ENCODE results near the gene DNAJC3.
A peak's percentile ranks its signal among the peaks of the same experiment; 100 is the strongest.
"Not testable (repeated sequence)": the region's sequence is repeated elsewhere in the genome, so short reads cannot be mapped to it uniquely, and the experiment has no call there.

Gene DNAJC3

GRCh38 chr13:95745752-95746151, 68.8 kb downstream of the DNAJC3 start:
- no peak overlapping the region for H3K4me3 ChIP-seq (ENCODE audit: control insufficient read depth, low read depth, low read length)
- peak; percentile 17 for TF ChIP-seq CTCF (conservative IDR thresholded peaks at IDR 0.05; ENCODE audit: control insufficient read depth, insufficient read depth, low read depth, low read length)
- peak; percentile 1 for DNase-seq (ENCODE audit: low read depth)

- no peak overlapping the region for H3K4me3 ChIP-seq (ENCODE audit: control insufficient read depth, low read depth, low read length)
- no peak for DNase-seq (ENCODE audit: low read depth)
- TF ChIP-seq CTCF (conservative IDR thresholded peaks at IDR 0.05; ENCODE audit: control insufficient read depth, insufficient read depth, low read depth, low read length), result no peak
Measured at GRCh38 chr13:95749545-95749944, 72.6 kb downstream of the DNAJC3 start.

- no peak for TF ChIP-seq CTCF (conservative IDR thresholded peaks at IDR 0.05; ENCODE audit: control insufficient read depth, insufficient read depth, low read depth, low read length)
- DNase-seq (ENCODE audit: low read depth), result no peak
- no peak overlapping the region for H3K4me3 ChIP-seq (ENCODE audit: control insufficient read depth, low read depth, low read length)
Measured at GRCh38 chr13:95752677-95753076, 75.7 kb downstream of the DNAJC3 start.

GRCh38 chr13:95754069-95754468, 77.1 kb downstream of the DNAJC3 start:
- no peak overlapping the region for H3K4me3 ChIP-seq (ENCODE audit: control insufficient read depth, low read depth, low read length)
- peak; percentile 49 for DNase-seq (ENCODE audit: low read depth)
- TF ChIP-seq CTCF (conservative IDR thresholded peaks at IDR 0.05; ENCODE audit: control insufficient read depth, insufficient read depth, low read depth, low read length), result no peak

GRCh38 chr13:95756072-95756471, 79.1 kb downstream of the DNAJC3 start:
- H3K4me3 ChIP-seq (ENCODE audit: control insufficient read depth, low read depth, low read length), result no peak overlapping the region
- DNase-seq (ENCODE audit: low read depth), result peak; percentile 18
- TF ChIP-seq CTCF (conservative IDR thresholded peaks at IDR 0.05; ENCODE audit: control insufficient read depth, insufficient read depth, low read depth, low read length), result no peak

GRCh38 chr13:95762626-95763025, 85.7 kb downstream of the DNAJC3 start:
- DNase-seq (ENCODE audit: low read depth); H3K4me3 ChIP-seq (ENCODE audit: control insufficient read depth, low read depth, low read length): not testable (repeated sequence)

GRCh38 chr13:95763601-95764000, 86.7 kb downstream of the DNAJC3 start:
- no peak for DNase-seq (ENCODE audit: low read depth)
- TF ChIP-seq CTCF (conservative IDR thresholded peaks at IDR 0.05; ENCODE audit: control insufficient read depth, insufficient read depth, low read depth, low read length), result no peak
- H3K4me3 ChIP-seq (ENCODE audit: control insufficient read depth, low read depth, low read length), result no peak overlapping the region

Data from fibroblast of mammary gland (primary cell).